Large intestine (tissue), 3 donors: ENCODE data around the gene ECE2. TPM values are rescaled to one million over a fixed set of nuclear protein-coding genes. Genes with fewer than 3 reads are reported as not detected.
"Not testable (repeated sequence)": the region's sequence is repeated elsewhere in the genome, so short reads cannot be mapped to it uniquely, and the experiment has no call there.

ENCODE experiments used
- DNase-seq, 2 donors: peaks; one replicate each; pipeline versions ENCODE4 v3.0.0 to v3.0.0-alpha.2; 2013
- H3K27ac ChIP-seq: one replicate; pipeline ENCODE4 v1.5.1; 2013; ENCODE audit warnings: low read length
- H3K27me3 ChIP-seq: 2 replicates; pipeline ENCODE4 v1.6.1; 2013; ENCODE audit warnings: low read length; ENCODE audit not compliant: control insufficient read depth, insufficient read depth
- H3K36me3 ChIP-seq: 2 replicates; pipeline ENCODE4 v1.6.1; 2013; ENCODE audit warnings: low read length; ENCODE audit not compliant: control insufficient read depth, insufficient read depth
- H3K4me1 ChIP-seq: one replicate; pipeline ENCODE4 v1.6.1; 2013; ENCODE audit warnings: low read length; ENCODE audit not compliant: control insufficient read depth, insufficient read depth
- H3K4me3 ChIP-seq: one replicate; pipeline ENCODE4 v1.5.1; 2013; ENCODE audit warnings: low read length
- H3K9me3 ChIP-seq: one replicate; pipeline ENCODE4 v1.6.1; 2013; ENCODE audit warnings: mild to moderate bottlenecking, low read depth, low read length, moderate library complexity; ENCODE audit not compliant: control insufficient read depth
- WGBS: methylation state at CpG from one replicate; pipeline ENCODE4 v1.1.5; 2013; ENCODE audit warnings: low lambda C conversion rate; ENCODE audit not compliant: insufficient coverage; 5-methylcytosine and 5-hydroxymethylcytosine counted together
- polyA plus RNA-seq: library from polyadenylated mRNA; unstranded; fragments of 120-200 nt; gene quantifications from one replicate; pipeline ENCODE4 v1.2.1, GENCODE V29; 2013

The ECE2 gene
- polyA plus RNA-seq, 1 donor: 1.4 TPM

DNA sequence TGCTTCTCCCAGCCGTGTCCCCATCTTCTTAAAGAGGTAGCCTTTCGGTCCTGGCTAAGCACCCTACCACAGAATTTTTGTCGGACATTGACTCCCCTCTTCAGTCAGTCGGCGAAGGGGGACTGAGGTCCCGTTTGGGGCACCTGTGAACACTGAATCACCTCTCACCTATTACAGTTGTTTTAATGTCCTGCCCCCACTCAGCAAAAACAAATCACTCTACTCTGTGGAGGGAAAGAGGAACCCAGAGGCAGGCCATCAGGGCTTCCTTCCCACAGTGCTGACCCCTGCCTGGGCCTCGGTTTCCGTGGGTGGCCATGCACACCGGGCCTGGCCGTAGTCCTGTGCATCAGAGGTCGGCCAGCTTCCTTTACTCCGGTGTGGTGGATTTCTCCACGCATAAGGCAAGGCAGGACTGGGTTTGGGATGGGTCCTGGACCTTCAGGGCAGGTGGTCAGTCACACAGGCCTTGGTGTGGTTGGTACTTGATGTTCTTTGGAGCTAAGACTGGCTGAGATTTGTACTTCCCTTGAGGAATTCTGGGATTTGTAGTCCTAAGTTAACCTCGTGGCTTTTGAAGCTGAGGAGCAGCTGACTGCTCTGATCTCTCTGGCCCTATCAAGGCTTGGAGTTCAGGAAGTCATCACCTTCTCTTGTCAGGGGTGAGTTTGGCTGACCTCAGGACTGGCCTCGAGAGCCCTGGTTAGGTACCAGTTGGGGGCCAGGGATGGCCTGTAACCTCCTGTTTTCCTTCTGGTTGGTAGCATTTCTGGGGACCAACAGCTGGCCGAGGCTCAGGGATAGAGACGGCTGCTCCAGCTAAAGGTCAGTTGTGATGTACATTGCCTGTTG is 61.0 kb downstream of the ECE2 start:
- H3K27ac ChIP-seq: peak overlapping the region; percentile 98
- no CpG with 5 or more reads among the region's 17 CpGs for WGBS
- peak overlapping the region; percentile 73 for H3K4me3 ChIP-seq
- no peaks in the 10 kb centered on the region for H3K9me3 ChIP-seq
- H3K36me3 ChIP-seq: peaks cover 40% of the 10 kb centered on the region
- peak; percentile 47 to 70 for DNase-seq
- peaks cover 24% of the 10 kb centered on the region for H3K4me1 ChIP-seq
- no peaks in the 10 kb centered on the region for H3K27me3 ChIP-seq

GRCh38 chr3:184337399-184337714 is 61.5 kb downstream of the ECE2 start, which contains the start of gene FAM131A:
TSS of gene FAM131A (plus strand) at chr3:184337600. CDS start at chr3:184337631, 31 bp downstream.
- WGBS: 100% methylated on average over 1 of the region's 6 CpGs
- Histone ChIP-seq H3K27me3 (no peaks in the 10 kb centered on the region), H3K4me3 (peak within 1 kb of the TSS; percentile 73), H3K27ac (peak within 1 kb of the TSS; percentile 98), H3K9me3 (no peaks in the 10 kb centered on the region), H3K36me3 (peaks cover 38% of the 10 kb centered on the region), H3K4me1 (peaks cover 24% of the 10 kb centered on the region)
- DNase-seq: no peak

- Histone ChIP-seq H3K27ac (peak overlapping the region; percentile 63), H3K4me1 (peaks cover 24% of the 10 kb centered on the region), H3K4me3 (no peak overlapping the region), H3K27me3 (no peaks in the 10 kb centered on the region), H3K36me3 (peaks cover 38% of the 10 kb centered on the region), H3K9me3 (no peaks in the 10 kb centered on the region)
- no peak for DNase-seq
- WGBS: 100% methylated on average over 1 of the region's 7 CpGs
Measured at GRCh38 chr3:184337981-184338380, 62.2 kb downstream of the ECE2 start.

GRCh38 chr3:184338511-184338945 is 62.7 kb downstream of the ECE2 start:
- Histone ChIP-seq H3K9me3 (no peaks in the 10 kb centered on the region), H3K27me3 (no peaks in the 10 kb centered on the region), H3K36me3 (peaks cover 38% of the 10 kb centered on the region), H3K4me1 (peaks cover 24% of the 10 kb centered on the region), H3K27ac (peak overlapping the region; percentile 63), H3K4me3 (peak overlapping the region; percentile 1)
- peak; percentile 82 to 84 for DNase-seq
- no CpG with 5 or more reads among the region's 37 CpGs for WGBS

- H3K27me3 ChIP-seq: no peaks in the 10 kb centered on the region
- WGBS: no CpG with 5 or more reads among the region's 8 CpGs
- H3K4me1 ChIP-seq: peaks cover 24% of the 10 kb centered on the region
- H3K27ac ChIP-seq: peak overlapping the region; percentile 20
- no peaks in the 10 kb centered on the region for H3K9me3 ChIP-seq
- no peak for DNase-seq
- H3K4me3 ChIP-seq: peak overlapping the region; percentile 1
- H3K36me3 ChIP-seq: peaks cover 36% of the 10 kb centered on the region
Measured at GRCh38 chr3:184339001-184339400, 63.2 kb downstream of the ECE2 start.

DNA sequence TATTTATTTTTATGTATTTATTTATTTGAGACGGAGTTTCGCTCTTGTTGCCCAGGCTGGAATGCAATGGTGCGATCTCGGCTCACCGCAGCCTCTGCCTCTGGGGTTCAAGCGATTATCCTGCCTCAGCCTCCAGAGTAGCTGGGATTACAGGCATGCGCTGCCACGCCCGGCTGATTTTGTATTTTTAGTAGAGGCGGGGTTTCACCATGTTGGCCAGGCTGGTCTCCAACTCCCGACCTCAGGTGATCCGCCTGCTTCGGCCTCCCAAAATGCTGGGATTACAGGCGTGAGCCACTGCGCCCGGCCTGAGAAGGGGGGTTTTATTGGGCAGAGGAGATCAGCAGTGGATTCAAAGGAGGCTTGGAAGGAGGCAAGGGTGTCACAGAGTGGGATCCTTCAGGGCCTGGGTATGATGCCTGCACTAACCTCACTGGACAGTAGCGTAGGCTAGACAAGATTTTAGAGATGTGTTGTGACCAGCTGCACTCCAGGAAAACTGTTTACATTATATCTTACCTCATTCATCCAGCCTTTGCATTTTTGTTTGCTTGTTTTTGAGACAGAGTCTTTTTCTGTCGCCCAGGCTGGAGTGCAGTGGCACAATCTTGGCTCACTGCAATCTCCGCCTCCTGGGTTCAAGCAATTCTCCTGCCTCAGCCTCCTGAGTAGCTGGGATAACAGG is 63.8 kb downstream of the ECE2 start:
- H3K27me3 ChIP-seq, DNase-seq, H3K9me3 ChIP-seq, H3K27ac ChIP-seq, H3K4me3 ChIP-seq: not testable (repeated sequence)
- no CpG with 5 or more reads among the region's 19 CpGs for WGBS
- peaks cover 35% of the 10 kb centered on the region for H3K36me3 ChIP-seq
- peaks cover 24% of the 10 kb centered on the region for H3K4me1 ChIP-seq

DNA sequence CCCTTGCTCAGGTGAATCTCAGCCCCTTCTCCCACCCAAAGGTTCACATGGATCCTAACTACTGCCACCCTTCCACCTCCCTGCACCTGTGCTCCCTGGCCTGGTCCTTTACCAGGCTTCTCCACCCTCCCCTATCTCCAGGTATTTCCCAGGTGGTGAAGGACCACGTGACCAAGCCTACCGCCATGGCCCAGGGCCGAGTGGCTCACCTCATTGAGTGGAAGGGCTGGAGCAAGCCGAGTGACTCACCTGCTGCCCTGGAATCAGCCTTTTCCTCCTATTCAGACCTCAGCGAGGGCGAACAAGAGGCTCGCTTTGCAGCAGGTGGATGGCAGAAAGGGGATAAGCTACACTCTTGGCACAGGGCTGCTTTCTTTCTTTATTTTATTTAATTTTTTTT is 66.1 kb downstream of the ECE2 start:
- H3K4me1 ChIP-seq: peaks cover 33% of the 10 kb centered on the region
- H3K4me3 ChIP-seq: no peak overlapping the region
- no peaks in the 10 kb centered on the region for H3K9me3 ChIP-seq
- H3K27ac ChIP-seq: no peak overlapping the region
- H3K27me3 ChIP-seq: no peaks in the 10 kb centered on the region
- WGBS: no CpG with 5 or more reads among the region's 7 CpGs
- peaks cover 38% of the 10 kb centered on the region for H3K36me3 ChIP-seq
- DNase-seq: no peak

Other genes starting within 250 kb of the ECE2 start
- gene HTR3D, start 244.3 kb upstream of the ECE2 start, polyA plus RNA-seq: not detected
- gene HTR3C, start 223.0 kb upstream of the ECE2 start, polyA plus RNA-seq: not detected
- gene HTR3E, start 179.0 kb upstream of the ECE2 start, polyA plus RNA-seq: 0.03 TPM
- 46.5 TPM for gene EIF2B5, start 140.7 kb upstream of the ECE2 start, polyA plus RNA-seq
- gene DVL3, start 120.6 kb upstream of the ECE2 start, polyA plus RNA-seq: 81.0 TPM
- gene AP2M1, start 101.2 kb upstream of the ECE2 start, polyA plus RNA-seq: 286 TPM
- gene ABCF3, start 89.8 kb upstream of the ECE2 start, polyA plus RNA-seq: 72.3 TPM
- gene VWA5B2, start 46.4 kb upstream of the ECE2 start, polyA plus RNA-seq: 18.6 TPM
- 74.6 TPM for gene ALG3, start 27.1 kb upstream of the ECE2 start, polyA plus RNA-seq
- 5.3 TPM for gene EEF1AKMT4, start 26.4 kb upstream of the ECE2 start, polyA plus RNA-seq
- 0.72 TPM for gene CAMK2N2, start 14.5 kb upstream of the ECE2 start, polyA plus RNA-seq
- 148 TPM for gene PSMD2, start 23.2 kb downstream of the ECE2 start, polyA plus RNA-seq
- gene EIF4G1, start 38.6 kb downstream of the ECE2 start, polyA plus RNA-seq: 203 TPM
- gene FAM131A, start 61.6 kb downstream of the ECE2 start, polyA plus RNA-seq: 14.9 TPM
- 27.5 TPM for gene CLCN2, start 85.6 kb downstream of the ECE2 start, polyA plus RNA-seq
- gene POLR2H, start 85.7 kb downstream of the ECE2 start, polyA plus RNA-seq: 167 TPM
- gene THPO, start 102.2 kb downstream of the ECE2 start, polyA plus RNA-seq: 1.9 TPM
- 3.7 TPM for gene CHRD, start 104.0 kb downstream of the ECE2 start, polyA plus RNA-seq